ENCODE results near the gene DUSP16.

GRCh38 chr12:12511895-12512711 is 50.6 kb downstream of the DUSP16 start:
- no peak for TF ChIP-seq POLR2A (IDR thresholded peaks at IDR 0.05; ENCODE audit: low read length)
- no peak for TF ChIP-seq CTCF (IDR thresholded peaks at IDR 0.05)
- TF ChIP-seq EP300 (IDR thresholded peaks at IDR 0.05) = no peak
- no peak for TF ChIP-seq MAFK (IDR thresholded peaks at IDR 0.05; ENCODE audit: partially characterized antibody)
- TF ChIP-seq PHF8 (IDR thresholded peaks at IDR 0.05; ENCODE audit: borderline replicate concordance, low read depth) = no peak
- no peak for TF ChIP-seq BHLHE40 (IDR thresholded peaks at IDR 0.05; ENCODE audit: low read depth, low read length)
- TF ChIP-seq RAD21 (conservative IDR thresholded peaks at IDR 0.05 in 1 of 2, IDR thresholded peaks at IDR 0.05 in 1 of 2) = no peak
- TF ChIP-seq EHMT2 (IDR thresholded peaks at IDR 0.05; ENCODE audit: low read depth) = no peak
- TF ChIP-seq HDAC2 (IDR thresholded peaks at IDR 0.05) = no peak
- TF ChIP-seq SREBF2 (IDR thresholded peaks at IDR 0.05) = no peak
- TF ChIP-seq, protein P1, sequence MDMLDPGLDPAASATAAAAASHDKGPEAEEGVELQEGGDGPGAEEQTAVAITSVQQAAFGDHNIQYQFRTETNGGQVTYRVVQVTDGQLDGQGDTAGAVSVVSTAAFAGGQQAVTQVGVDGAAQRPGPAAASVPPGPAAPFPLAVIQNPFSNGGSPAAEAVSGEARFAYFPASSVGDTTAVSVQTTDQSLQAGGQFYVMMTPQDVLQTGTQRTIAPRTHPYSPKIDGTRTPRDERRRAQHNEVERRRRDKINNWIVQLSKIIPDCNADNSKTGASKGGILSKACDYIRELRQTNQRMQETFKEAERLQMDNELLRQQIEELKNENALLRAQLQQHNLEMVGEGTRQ (IDR thresholded peaks at IDR 0.05) = no peak
- no peak for TF ChIP-seq SMC3 (IDR thresholded peaks at IDR 0.05)

Data from A549 (cell line).